ENCODE measurements around the gene VAMP4.
"Not testable (repeated sequence)": the region's sequence is repeated elsewhere in the genome, so short reads cannot be mapped to it uniquely, and the experiment has no call there.

The VAMP4 gene

GRCh38 chr1:171693541-171693940 lies 48.3 kb downstream of the VAMP4 start:
- not testable (repeated sequence) for DNase-seq

- no peak for DNase-seq
These were observed 58.0 kb downstream of the VAMP4 start for GRCh38 chr1:171683870-171684269.

GRCh38 chr1:171680339-171680738 lies 61.5 kb downstream of the VAMP4 start:
- no peak for DNase-seq

- DNase-seq = no peak
These were observed 65.0 kb downstream of the VAMP4 start for GRCh38 chr1:171676823-171677222.

GRCh38 chr1:171674431-171675405 lies 67.1 kb downstream of the VAMP4 start:
- no peak for DNase-seq

- no peak for DNase-seq
These were observed 71.1 kb downstream of the VAMP4 start for GRCh38 chr1:171670739-171671138.

DNA sequence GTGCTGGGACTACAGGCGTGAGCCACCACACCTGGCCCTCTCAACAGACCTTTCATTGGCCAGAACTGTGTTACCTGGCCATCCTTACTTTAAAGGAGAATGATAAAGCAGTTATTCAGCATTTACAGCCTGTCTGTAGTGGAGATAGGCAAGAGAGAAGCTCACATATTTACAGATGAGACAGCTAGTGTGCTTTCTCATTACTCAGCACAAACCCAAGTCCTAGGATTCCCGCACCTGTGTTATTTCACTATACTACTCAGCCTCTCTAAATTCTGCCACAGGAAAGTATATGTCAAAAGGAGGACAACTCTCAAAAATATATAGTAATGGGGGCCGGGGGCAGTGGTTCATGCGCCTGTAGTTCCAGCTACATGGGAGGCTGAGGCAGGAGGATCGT lies 73.5 kb downstream of the VAMP4 start:
- DNase-seq = no peak

DNA sequence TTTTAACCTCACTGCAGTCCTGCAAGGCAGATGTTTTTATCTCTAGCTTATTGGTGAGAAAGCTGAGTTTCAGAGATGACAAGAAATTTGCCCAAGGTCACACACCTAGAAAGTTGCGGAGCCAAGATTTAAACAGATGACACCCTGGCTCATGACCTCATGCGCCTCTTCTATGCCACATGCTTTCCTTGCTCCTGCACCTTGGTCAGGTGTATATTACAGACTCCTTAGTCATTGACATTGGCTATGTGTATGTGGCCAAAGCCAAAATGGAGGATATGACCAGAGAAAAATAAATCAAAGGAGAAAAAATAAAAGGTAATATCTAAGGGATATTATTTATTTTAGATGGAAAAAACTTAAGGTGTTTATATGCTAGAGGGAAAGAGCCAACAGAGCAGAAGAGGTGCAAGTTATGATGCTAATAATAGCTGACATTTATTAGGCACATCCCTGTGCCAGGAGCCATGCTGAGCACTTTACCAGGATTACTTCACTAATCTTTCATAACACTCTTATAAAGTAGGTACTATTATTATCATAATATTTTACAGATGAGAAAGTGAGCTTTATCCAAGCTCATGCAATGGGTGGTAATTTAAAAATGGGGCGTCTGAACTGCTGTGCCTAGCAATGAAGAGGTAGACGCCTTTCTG lies 75.6 kb downstream of the VAMP4 start:
- no peak for DNase-seq

- DNase-seq = no peak
These were observed 76.9 kb downstream of the VAMP4 start for GRCh38 chr1:171664976-171665375.

DNA sequence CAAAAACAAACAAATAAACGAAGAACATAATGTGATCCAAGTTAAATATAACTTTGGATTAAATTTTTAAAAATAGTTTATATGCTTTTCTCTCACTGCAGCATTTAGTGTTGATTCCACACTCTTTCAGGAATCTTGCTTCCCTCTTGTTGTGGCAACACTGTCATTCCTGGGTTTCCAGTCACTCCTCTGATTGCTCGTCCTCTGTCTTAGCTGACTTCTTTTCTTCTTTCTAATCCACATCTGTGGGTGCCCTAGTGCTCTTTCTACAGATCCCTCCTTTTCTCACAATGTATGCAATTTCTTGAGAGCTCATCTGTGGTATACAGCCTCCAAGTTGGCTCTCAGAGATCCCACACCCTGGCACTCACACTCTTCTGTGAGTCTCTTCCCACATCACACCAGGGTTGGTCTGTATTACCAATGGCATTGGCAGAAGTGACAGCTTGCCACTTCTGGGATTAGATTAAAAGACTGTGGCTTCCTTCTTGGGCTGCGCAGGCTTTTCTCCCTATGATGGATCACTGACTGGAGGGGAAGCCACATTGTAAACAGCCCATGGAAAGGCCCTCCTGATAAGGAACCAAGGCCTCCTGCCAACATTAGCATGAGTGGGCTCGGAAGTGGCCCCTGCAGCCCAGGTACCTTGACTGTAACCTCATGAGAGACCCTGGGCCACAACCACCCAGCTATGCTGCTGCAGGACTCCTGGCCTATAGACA lies 77.8 kb downstream of the VAMP4 start:
- DNase-seq = no peak

GRCh38 chr1:171663036-171663853 lies 78.6 kb downstream of the VAMP4 start:
- DNase-seq = no peak

DNA sequence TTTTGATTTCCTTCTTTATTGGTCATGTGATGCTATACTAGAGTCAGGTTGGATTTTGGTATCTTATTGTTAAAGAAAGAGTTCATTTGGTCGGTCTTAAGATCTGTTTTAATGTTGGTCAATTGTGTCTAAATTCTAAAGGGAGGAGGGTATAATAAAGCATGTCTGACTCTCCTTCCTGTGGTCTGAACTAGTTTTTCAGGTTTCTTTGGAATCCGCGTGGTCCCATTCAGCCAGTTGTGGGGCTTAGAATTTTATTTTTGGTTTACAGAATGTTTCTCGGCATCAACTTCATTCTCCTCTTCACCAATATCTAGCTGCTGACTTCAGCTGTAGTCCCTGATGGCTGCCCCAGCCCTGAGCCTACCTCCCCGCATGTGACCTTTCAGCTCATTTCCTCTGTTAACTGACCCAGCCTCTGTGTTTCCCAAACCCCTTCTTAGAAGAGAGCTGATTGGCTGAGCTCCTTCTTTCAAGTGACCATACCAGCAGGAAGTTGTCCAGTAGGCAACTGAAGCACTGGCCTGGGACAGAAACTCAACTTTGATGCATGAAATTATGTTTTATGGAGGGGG lies 80.7 kb downstream of the VAMP4 start:
- DNase-seq = no peak

DNA sequence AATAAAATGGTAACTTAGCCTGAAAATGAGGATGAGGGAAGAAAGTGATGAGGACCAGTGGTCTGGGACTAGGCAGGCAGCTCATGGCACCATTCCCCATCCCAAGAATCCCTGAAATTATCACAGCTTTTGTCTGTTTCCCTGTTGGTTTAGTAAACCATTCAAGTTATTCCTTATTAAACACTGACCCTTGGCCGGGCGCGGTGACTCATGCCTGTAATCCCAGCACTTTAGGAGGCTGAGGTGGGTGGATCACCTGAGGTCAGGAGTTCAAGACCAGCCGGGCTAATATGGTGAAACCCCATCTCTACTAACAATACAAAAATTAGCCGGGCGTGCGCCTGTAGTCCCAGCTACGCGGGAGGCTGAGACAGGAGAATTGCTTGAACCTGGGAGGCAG lies 85.7 kb downstream of the VAMP4 start:
- not testable (repeated sequence) for DNase-seq

- DNase-seq = no peak
These were observed 86.1 kb downstream of the VAMP4 start for GRCh38 chr1:171655746-171656116.

DNA sequence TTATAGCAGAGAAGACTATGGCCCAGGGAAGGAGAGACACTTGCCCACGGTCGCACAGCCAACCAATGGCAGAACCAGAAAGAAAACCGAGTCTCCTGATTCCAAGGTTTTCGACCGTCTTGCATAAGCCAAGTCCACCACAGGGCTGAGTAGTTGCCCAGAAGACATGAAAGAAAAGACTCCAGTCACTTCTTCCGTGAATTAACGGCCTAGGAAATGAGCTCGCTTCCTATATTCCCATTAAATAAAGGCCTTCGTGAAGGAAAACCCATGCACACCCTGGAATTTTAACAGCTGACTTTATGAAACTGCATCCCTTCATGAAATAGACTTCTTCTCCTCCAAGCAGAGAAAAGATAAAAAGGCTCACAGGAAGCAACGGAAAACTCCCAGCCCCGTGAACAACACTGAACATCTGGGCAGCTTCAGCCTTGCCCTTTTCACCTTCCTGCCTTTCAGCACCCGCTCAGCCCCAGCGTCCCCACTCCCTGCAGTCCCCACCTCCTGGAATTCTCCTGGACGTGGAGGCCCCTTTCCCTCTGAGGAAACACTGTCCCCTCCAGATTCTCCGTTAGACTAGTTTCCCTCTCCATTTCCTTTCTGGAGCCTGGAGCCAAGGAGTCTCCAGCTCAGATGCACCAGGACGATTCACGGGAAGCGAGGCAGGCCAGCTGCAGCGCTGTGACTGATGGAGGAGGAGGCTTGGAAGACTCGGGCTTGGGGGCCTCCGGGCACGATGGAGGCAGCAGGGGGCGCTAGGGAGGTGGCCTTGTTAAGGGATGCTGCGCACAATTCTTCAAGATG lies 86.7 kb downstream of the VAMP4 start:
- DNase-seq = peak; percentile 71

DNA sequence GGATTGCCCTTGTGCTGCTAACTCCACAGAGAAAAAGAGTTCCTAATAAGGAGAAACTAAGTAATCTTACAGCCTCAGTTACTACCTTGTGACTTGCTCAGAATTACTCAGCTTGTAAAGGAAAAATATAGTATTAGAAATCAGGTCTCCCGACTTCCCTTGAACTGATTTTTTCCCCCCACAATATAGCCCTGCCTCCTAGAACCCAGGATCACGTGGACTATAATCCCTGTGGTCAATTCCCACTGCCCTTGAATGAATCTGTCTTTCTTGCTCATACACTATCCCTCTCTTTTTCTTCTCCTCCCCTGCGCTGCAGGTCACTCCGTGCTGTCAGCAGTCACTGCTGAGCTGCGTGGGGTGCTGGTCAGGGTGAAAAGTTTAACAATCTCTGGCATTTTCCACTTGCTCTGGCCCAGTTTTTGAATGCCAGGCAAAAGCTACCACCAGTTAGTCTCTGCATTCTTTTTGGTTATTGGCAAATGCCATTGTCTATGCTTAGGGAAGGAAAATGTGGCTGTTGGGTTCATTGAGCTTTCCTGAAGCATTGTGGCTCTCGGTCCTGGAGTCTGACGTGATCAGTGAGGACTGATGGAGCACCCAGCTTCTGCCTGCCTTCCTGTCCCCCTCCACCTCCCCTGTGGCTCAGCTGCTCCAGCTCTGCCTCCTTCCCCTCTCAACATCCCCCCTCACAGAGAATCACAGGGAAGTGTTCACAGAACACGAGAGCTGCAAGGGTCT lies 87.5 kb downstream of the VAMP4 start:
- no peak for DNase-seq

GRCh38 chr1:171653796-171654195 lies 88.1 kb downstream of the VAMP4 start:
- DNase-seq = no peak

DNA sequence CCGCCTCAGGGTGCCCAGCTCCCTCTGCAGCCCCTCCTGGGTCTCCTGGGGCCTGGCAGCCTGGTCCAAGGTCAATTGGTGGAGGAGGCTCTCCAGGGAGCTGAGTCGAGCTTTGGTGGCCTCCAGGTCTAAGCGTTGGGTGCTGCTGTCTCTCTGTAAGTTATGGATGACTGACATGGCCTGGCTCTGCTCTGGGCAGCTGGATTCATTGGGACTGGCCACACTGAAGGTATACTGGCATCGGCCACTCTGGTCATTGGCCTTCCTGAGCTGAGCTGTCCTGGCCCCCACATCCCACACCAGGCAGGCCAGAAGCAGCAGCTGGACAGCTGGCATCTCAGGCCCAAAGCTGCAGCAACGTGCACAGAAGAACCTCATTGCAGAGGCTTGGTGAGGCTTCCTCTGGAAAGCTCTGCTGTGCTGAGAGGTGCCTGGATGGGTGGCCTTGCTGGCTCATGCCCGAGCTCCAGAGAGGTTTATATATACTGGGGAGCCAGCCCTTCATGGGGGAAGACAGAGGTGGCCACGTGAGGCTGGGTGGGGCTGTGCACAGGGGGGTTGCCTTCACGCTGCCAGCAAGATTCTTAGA lies 89.5 kb downstream of the VAMP4 start, which contains the start of gene MYOC:
Gene MYOC (minus strand): TSS at position 455 of the 589 bp plus-strand sequence. CDS start 77 bp downstream, at position 378.
- no peak for DNase-seq
